ENCODE data around the gene DEUP1.

DNA sequence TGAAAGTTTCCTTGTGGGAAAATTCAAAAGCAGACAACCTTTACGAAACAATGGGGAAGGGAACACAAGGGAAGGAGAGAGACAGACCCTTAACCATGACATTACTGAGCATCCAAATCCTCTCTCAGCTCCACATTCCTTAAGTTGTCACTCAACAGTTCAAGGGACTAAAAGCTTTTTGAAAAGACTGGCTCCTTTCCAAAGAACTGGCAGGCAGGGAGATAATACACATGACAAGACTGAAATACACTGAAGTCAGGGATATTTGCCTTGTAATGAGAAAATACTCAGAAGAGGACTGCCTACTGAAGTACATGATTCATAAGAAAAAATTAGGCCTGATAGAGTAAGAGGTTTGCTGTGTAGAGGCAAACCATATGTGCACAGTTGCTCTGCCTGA is 143.6 kb downstream of the DEUP1 start:
- TF ChIP-seq POLR2A (IDR thresholded peaks at IDR 0.05), result no peak
- TF ChIP-seq, protein P1, sequence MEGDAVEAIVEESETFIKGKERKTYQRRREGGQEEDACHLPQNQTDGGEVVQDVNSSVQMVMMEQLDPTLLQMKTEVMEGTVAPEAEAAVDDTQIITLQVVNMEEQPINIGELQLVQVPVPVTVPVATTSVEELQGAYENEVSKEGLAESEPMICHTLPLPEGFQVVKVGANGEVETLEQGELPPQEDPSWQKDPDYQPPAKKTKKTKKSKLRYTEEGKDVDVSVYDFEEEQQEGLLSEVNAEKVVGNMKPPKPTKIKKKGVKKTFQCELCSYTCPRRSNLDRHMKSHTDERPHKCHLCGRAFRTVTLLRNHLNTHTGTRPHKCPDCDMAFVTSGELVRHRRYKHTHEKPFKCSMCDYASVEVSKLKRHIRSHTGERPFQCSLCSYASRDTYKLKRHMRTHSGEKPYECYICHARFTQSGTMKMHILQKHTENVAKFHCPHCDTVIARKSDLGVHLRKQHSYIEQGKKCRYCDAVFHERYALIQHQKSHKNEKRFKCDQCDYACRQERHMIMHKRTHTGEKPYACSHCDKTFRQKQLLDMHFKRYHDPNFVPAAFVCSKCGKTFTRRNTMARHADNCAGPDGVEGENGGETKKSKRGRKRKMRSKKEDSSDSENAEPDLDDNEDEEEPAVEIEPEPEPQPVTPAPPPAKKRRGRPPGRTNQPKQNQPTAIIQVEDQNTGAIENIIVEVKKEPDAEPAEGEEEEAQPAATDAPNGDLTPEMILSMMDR (IDR thresholded peaks at IDR 0.05), result no peak

All from uterus (tissue), 2 donors.